ENCODE results near the gene PROC. TPM values are rescaled to one million over a fixed set of nuclear protein-coding genes. Genes with fewer than 3 reads are reported as not detected.

PROC gene
- total and polyA plus RNA-seq, 11 donors: not detected

DNA sequence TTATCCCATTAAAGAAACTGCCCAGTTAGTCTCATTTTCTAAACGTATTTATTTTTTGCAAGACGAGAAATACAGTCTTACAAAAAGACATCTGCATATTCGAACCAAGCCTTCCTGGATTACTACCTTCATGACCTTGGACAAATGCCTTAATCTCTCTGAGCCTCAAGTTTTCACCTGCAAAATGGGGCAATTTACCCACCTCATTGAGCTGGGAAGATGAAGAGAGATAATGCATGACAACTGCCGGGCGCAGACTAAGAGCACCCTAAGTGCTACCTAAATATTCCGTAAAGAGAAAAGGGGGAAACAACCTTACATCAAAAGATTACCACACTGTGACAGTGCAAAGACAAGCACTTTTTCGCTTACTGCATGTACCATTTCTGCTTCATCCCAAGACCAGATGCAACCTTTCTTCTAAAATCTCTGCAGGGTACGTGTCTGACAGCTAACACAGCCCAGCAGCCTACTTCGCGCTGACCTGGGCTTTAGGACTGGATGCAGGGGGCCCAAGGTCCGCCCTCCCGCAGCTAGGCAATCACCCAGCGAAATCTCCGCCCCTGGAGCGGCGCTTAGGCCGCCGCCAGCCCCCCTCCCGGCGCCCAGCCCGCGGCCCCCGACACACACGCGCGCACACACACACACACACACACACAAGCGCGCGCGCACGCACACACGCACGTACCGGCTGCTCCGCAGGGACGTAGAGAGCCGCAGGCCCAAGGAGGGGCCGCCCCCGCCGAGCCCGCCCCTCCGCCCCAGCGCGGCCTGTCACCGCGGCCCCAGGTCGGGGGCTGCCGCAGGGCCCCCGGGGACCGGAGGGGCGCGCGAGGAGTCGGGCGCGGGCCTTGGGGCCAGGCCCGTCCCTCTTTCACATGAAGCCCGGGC, 31.2 kb upstream of the PROC start:
- ATAC-seq (peak; percentile 62 to 91 (median 84)), DNase-seq (peak; percentile 87 to 93 (median 88))
- H3K4me1 ChIP-seq: peaks cover 0 to 66% (median 40%) of the 10 kb centered on the region in 12 donors
- H3K9me3 ChIP-seq: no peaks in the 10 kb centered on the region
- 0 to 1% (median 1%) methylated on average over 19 to 58 of the region's 58 CpGs for WGBS, 4 donors
- TF ChIP-seq, protein P1, sequence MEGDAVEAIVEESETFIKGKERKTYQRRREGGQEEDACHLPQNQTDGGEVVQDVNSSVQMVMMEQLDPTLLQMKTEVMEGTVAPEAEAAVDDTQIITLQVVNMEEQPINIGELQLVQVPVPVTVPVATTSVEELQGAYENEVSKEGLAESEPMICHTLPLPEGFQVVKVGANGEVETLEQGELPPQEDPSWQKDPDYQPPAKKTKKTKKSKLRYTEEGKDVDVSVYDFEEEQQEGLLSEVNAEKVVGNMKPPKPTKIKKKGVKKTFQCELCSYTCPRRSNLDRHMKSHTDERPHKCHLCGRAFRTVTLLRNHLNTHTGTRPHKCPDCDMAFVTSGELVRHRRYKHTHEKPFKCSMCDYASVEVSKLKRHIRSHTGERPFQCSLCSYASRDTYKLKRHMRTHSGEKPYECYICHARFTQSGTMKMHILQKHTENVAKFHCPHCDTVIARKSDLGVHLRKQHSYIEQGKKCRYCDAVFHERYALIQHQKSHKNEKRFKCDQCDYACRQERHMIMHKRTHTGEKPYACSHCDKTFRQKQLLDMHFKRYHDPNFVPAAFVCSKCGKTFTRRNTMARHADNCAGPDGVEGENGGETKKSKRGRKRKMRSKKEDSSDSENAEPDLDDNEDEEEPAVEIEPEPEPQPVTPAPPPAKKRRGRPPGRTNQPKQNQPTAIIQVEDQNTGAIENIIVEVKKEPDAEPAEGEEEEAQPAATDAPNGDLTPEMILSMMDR (IDR thresholded peaks at IDR 0.05): no peak
- TF ChIP-seq POLR2A (IDR thresholded peaks at IDR 0.05): no peak
- no peaks in the 10 kb centered on the region for H3K36me3 ChIP-seq
- intact Hi-C loops (cut with DNase I): no loop called here
- H3K27ac ChIP-seq: peak overlapping the region; percentile 100
- peak overlapping the region; percentile 82 to 100 (median 99) for H3K4me3 ChIP-seq
- H3K27me3 ChIP-seq: no peaks in the 10 kb centered on the region

DNA sequence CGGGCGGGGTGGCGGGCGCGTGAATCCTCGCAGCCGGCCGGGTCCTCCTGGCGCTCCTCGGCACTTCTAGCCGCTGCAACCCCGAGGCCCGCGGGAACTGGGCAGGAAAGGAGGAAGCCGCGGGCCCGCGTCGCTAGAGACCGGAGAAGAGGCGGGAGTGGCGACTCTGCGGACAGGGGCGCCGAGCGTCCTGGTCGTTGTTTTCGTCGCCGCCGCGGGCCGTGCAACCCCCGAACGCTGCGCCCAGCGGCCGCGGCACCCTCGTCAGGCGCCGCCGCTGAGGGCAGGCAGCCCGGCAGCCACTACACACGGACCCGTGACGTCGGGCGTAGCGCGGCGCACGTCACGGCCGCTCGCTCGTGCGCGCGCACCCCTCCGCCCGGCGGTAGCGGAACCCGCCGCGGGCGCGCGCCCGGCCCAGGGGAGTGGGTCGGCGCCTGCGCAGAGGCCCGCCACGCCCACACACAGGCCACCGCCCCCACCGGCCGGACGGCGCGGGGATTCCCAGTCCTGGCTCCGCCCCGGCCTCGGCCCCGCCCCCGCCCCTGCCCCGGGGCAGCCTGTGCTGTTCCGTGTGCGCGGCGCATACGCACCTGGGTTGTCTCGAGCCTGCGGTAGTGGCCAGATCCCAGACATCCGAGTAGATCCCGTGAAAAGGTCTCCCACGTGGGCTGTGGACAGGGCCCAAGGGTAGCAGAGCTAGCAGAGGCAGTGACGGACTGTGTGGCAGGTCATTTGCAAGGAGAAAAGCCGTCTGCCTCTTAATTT, 30.4 kb upstream of the PROC start, which contains the start of gene MAP3K2:
MAP3K2 (minus strand) TSS at position 321 of the 768 bp plus-strand sequence. CDS start 44,846 bp downstream, outside the sequence.
- H3K9me3 ChIP-seq: no peaks in the 10 kb centered on the region
- intact Hi-C loops (cut with DNase I): loop anchor here in 1 of 10 donors (2.0 kb wide), 1 partner anchor 19 kb away; no protein-coding TSS in a partner anchor
- WGBS, 4 donors: 0 to 1% (median 1%) methylated on average over 34 to 100 of the region's 100 CpGs
- no peaks in the 10 kb centered on the region for H3K36me3 ChIP-seq
- no peaks in the 10 kb centered on the region for H3K27me3 ChIP-seq
- H3K27ac ChIP-seq: peak within 1 kb of the TSS; percentile 100
- peak; percentile 94 to 98 (median 95) for DNase-seq
- peak in 1 of 2 donors; percentile 91 for TF ChIP-seq POLR2A (IDR thresholded peaks at IDR 0.05)
- TF ChIP-seq, protein P1 (IDR thresholded peaks at IDR 0.05): peak in 1 of 12 donors; percentile 7
- peaks cover 0 to 58% (median 33%) of the 10 kb centered on the region in 12 donors for H3K4me1 ChIP-seq
- peak; percentile 93 to 96 (median 94) for ATAC-seq
- H3K4me3 ChIP-seq: peak within 1 kb of the TSS; percentile 82 to 100 (median 99)

DNA sequence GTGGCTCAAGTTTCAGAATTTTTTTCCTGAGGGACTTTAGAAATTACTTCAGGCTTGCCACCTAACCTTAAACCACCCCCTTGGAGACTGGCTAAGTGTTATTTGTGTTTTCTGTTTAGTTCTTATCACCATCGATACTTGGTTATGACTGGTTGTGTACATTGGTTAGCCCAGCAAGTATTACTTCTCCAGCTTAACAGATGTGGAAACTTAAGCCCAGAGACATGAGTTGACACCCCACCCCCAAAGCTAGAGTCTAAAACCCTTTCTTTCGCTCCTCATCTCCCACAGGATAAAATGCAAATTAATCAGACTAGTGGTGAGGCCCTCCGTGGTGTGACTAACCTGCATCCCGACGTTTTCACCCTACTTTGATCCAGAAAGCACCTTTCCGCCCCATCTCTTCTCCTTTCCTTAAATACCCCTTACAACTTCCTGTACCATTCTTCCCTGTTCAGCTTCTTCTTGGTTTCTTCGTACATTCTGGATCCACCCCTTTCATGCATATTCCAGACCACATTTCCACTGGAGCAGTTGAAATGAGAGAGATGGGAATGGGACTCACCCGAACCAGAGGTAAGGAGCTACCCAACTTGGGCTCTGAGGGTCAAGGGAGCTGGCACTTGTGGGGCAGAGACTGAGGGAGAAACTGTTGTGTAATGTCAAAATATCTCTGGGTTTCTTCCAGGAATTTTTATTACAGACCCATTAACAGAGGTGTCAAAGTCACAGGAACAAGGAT, 29.6 kb upstream of the PROC start:
- 65 to 72% (median 72%) methylated on average over 8 of the region's 8 CpGs for WGBS, 4 donors
- DNase-seq: no peak
- Histone ChIP-seq H3K9me3 (no peaks in the 10 kb centered on the region), H3K27me3 (no peaks in the 10 kb centered on the region), H3K27ac (peak overlapping the region; percentile 60 to 100 (median 100)), H3K36me3 (peaks cover 0 to 6% (median 0%) of the 10 kb centered on the region in 9 donors), H3K4me1 (peaks cover 0 to 51% (median 26%) of the 10 kb centered on the region in 12 donors), H3K4me3 (peak overlapping the region; percentile 22 to 100 (median 97))
- ATAC-seq: no peak
- TF ChIP-seq, protein P1 (IDR thresholded peaks at IDR 0.05): no peak
- TF ChIP-seq POLR2A (IDR thresholded peaks at IDR 0.05): no peak
- intact Hi-C loops (cut with DNase I): loop anchor here in 1 of 10 donors (2.0 kb wide), 1 partner anchor 18 kb away; no protein-coding TSS in a partner anchor

Data from heart left ventricle (tissue), 16 donors.